IPS-18c (cell line): ENCODE results near the gene GRM5.

Experiments used
- H3K4me3 ChIP-seq: 2 replicates; pipeline ENCODE4 v1.7.0; 2013; ENCODE audit warnings: low read depth, mild to moderate bottlenecking, low read length, moderate library complexity; ENCODE audit not compliant: insufficient read depth
- H3K9me3 ChIP-seq: one replicate; pipeline ENCODE4 v1.6.1; 2013; ENCODE audit warnings: mild to moderate bottlenecking, low read length, moderate library complexity; ENCODE audit not compliant: control insufficient read depth, insufficient read depth

Gene GRM5

GRCh38 chr11:88619656-88620385 lies 446.0 kb downstream of the GRM5 start:
- H3K4me3 ChIP-seq, result no peak overlapping the region
- H3K9me3 ChIP-seq, result no peaks in the 10 kb centered on the region

- Histone ChIP-seq H3K4me3 (no peak overlapping the region), H3K9me3 (no peaks in the 10 kb centered on the region)
Measured at GRCh38 chr11:88619071-88619425, 446.7 kb downstream of the GRM5 start.

DNA sequence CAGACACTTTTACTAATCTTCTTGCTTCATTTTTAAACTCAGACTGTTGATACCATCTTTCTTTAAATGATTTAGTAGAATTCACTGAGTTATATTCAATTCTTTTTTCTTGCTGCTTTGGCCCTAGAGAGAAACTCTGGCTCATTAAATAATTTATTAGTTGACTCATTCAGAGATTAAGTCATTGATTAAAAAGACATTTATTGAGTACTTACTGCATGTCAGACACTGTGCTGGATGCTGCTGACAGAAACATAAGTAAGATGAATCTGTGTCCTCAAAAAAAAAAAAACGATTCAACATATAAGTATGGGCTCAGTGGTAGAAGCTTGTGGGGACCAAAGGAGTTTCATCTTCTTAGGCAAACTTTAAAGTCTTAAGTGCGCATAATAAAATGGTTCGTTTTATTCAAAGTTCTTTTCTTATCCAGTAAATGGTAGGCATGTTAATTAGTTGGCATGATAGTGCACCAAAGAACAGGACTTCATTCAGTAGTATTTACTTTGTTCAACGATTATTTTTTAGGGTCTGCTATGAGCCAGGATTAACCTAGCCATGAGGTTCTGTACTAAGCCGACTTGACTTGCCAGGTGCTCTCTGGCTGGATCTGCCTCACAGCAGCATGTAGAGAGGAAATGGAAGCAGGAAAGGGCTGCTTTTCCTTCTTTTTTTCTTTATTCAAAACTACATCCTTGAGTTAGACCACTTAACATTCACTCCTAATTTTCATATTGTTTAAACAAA lies 447.3 kb downstream of the GRM5 start:
- Histone ChIP-seq H3K9me3 (no peaks in the 10 kb centered on the region), H3K4me3 (no peak overlapping the region)

- Histone ChIP-seq H3K9me3 (no peaks in the 10 kb centered on the region), H3K4me3 (no peak overlapping the region)
Measured at GRCh38 chr11:88617226-88617625, 448.6 kb downstream of the GRM5 start.

- no peaks in the 10 kb centered on the region for H3K9me3 ChIP-seq
- no peak overlapping the region for H3K4me3 ChIP-seq
Measured at GRCh38 chr11:88604260-88604659, 461.5 kb downstream of the GRM5 start.

DNA sequence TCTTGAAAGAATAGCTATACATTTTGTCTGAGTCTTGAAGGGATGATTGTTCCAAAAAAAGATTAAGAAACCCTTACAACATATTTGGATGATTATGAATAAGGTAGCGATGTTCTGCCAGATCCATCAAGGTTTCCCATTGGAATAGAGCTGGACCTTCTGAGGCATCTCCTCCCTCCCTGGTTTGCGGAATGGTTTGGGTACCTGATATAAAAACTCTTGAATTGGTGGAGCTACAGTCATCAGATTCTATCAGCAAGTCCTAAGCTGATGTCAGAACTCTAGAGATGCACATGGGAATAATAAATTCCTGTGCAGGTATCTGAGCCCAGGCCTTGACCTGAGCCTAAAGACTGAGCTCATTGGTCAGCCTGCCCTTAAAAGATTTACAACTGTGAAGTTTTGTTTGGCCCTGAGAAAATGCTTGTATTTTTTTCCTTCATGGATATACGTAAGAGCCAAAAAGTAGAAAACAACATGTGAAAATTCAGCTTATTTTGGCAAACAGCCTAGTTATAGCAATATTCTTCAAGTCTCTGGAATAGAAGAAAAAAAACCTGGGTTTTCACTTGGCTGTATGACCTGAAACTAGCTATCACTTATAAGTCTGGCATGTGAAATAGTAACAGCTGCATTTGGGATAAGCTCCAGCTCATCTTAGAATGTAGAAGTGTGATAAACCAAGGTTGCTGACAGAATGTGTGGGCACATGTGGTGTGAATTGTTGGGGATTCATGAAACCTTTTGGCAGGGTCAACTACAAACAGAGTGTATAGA lies 462.5 kb downstream of the GRM5 start:
- Histone ChIP-seq H3K9me3 (no peaks in the 10 kb centered on the region), H3K4me3 (no peak overlapping the region)

GRCh38 chr11:88597387-88597786 lies 468.4 kb downstream of the GRM5 start:
- no peaks in the 10 kb centered on the region for H3K9me3 ChIP-seq
- no peak overlapping the region for H3K4me3 ChIP-seq

DNA sequence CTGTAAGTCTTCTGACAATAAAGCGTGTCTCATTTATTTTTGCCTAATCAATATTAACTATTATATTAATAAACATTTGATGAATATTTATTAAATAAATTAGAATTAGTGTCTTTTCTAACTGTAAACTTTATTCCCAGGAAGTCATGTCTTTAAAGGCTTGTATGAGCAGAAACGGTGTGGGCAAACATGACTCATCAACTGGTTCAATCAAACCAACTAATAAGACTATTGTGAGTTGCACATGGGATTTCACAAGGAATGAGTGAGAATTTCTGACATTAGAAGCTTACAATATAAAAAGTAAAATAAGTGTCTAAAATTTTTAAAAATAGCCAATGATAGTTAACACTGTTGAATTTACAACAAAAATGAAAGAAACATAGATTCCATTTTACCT lies 469.0 kb downstream of the GRM5 start:
- no peak overlapping the region for H3K4me3 ChIP-seq
- no peaks in the 10 kb centered on the region for H3K9me3 ChIP-seq

GRCh38 chr11:88594274-88594950 lies 471.4 kb downstream of the GRM5 start:
- H3K4me3 ChIP-seq, result no peak overlapping the region
- H3K9me3 ChIP-seq, result no peaks in the 10 kb centered on the region

DNA sequence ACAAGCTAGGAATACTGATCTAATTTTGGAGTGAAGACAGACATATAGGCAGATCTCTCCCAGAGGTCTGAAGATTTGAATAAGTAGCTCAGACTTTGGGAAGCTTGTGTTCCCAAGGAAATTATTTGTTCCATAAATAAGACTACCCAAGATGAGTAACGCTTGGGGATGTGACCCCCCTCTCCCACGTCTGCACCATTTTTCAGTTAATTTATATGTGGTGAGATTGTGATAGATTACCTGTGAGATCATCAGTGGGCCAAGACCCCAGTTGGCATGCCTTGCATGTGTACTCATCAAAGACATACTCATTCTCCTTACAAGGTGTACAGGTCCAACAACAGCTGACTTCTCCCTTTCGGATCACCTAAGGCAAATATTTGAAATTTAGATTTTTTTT lies 475.4 kb downstream of the GRM5 start:
- H3K9me3 ChIP-seq, result no peaks in the 10 kb centered on the region
- H3K4me3 ChIP-seq, result no peak overlapping the region

- H3K9me3 ChIP-seq, result no peaks in the 10 kb centered on the region
- no peak overlapping the region for H3K4me3 ChIP-seq
Measured at GRCh38 chr11:88583251-88583650, 482.5 kb downstream of the GRM5 start.

GRCh38 chr11:88579466-88579865 lies 486.3 kb downstream of the GRM5 start:
- H3K9me3 ChIP-seq, result no peaks in the 10 kb centered on the region
- H3K4me3 ChIP-seq, result no peak overlapping the region

GRCh38 chr11:88576741-88577140 lies 489.0 kb downstream of the GRM5 start:
- Histone ChIP-seq H3K4me3 (no peak overlapping the region), H3K9me3 (no peaks in the 10 kb centered on the region)

DNA sequence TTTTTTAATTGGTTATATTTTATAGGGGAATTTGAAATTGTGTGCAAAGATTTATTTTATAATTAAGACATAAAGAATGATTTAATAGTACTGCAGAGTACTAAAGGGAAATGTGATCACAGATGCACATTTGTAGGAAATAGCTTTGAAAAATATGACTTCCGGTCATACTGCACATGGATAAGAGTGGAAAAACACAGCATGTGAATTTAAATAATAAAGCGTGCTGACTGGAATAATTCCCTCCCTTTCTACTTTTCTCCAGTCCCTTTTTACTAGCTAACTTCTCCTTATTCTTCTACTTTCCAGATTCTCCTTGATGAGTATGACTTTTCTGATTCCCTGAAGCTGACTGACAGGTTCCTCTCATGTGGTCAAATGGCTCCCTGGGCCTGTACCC lies 489.9 kb downstream of the GRM5 start:
- Histone ChIP-seq H3K4me3 (no peak overlapping the region), H3K9me3 (no peaks in the 10 kb centered on the region)

DNA sequence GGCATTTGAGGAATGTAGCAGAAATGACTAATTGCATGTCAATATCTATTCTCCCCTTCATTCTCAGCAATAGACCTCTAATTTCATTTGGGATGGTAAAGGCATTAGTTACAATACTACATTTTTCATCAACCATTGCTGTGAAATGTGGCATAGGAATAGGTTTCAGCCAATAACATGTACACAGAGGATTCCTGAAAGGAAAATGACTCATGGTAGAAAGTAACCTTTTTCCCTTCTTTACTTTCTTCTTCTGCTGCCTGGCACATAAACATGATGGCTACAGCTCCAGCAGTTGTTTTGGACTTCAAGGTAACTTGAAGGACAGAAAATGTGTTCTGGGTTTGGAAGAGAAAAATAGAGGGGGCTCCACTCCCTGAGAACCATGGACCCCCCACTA lies 496.4 kb downstream of the GRM5 start:
- no peaks in the 10 kb centered on the region for H3K9me3 ChIP-seq
- no peak overlapping the region for H3K4me3 ChIP-seq

DNA sequence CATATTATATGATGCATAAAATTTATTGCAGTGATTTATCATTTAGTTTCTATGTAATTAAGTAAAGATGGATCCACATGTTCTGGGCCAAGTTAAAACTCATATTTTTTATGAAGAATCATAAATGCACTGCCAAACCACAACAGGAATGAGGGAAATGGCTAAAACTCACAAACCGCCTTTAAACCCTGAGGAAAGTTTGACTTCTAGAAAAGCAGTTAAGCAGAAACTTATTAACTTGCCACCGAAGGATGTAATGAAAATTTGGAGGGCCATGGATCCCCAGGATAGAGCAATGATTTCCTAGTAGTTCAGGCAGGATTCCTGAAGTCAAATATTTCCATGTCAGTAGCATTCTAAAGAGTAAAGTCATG lies 510.0 kb downstream of the GRM5 start:
- no peak overlapping the region for H3K4me3 ChIP-seq

DNA sequence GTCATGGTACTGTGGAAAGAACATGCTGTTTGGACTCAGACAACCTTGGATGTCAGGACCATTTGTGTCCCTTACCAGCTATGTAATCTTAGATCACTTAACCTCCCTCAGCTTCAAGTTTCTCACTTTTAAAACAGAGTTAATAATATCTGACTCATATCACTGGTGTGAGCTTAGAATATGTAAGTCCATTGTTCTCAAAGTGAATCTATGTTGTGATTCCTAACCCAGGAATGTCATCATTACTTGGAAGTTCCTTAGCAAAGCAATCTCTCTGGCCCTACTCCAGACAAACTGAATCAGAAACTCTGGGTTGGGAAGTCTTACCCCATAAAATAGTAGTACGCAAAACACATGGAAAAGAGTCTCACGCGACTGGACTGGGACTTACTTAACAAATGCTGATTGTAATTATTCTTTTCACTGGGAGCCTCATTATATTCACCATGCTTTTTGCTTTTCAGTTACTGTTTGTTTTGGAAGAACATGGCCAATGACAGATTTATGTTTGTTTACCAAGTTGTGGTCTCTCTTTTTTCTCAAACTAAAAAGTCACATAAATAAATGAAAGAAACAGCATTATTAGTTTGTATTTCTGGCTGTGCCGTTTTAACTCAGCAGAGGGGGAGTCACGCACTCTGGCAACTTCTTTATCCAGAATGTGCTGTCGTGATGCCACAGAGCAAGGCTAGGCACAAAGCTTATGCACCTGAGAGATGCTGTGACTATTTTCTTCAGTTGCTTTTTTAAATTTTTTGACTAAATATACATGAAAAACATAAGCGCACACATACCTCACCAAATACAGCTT lies 510.6 kb downstream of the GRM5 start:
- H3K4me3 ChIP-seq, result no peak overlapping the region
- H3K9me3 ChIP-seq, result no peaks in the 10 kb centered on the region

More for the DNA sequence above, 510.0 kb downstream of the GRM5 start:
- no peaks in the 10 kb centered on the region for H3K9me3 ChIP-seq
